GM12865 (cell line): ENCODE measurements around the gene RPL22L1.
"Not testable (repeated sequence)": the region's sequence is repeated elsewhere in the genome, so short reads cannot be mapped to it uniquely, and the experiment has no call there.

Experiments
- DNase-seq: peaks from one replicate; pipeline ENCODE4 v3.0.0; 2010; ENCODE audit warnings: low read depth
- H3K4me3 ChIP-seq: 2 replicates; pipeline ENCODE4 v1.5.1; 2011; ENCODE audit warnings: mild to moderate bottlenecking, low read depth, low read length, control low read depth
- CTCF ChIP-seq: IDR thresholded peaks from 2 replicates; pipeline ENCODE4 v1.5.1; 2011; ENCODE audit warnings: low read length, control low read depth, low read depth, inconsistent platforms; ENCODE audit not compliant: insufficient read depth; ENCODE audit errors: missing control alignments

The RPL22L1 gene

GRCh38 chr3:170829546-170830272 lies 40.3 kb downstream of the RPL22L1 start:
- no peak for TF ChIP-seq CTCF

GRCh38 chr3:170826047-170826446 lies 43.9 kb downstream of the RPL22L1 start:
- H3K4me3 ChIP-seq, result no peak overlapping the region
- no peak for TF ChIP-seq CTCF
- no peak for DNase-seq

More at GRCh38 chr3:170829546-170830272, 40.3 kb downstream of the RPL22L1 start:
- DNase-seq, result no peak
- no peak overlapping the region for H3K4me3 ChIP-seq

- H3K4me3 ChIP-seq, DNase-seq: not testable (repeated sequence)
Observed at GRCh38 chr3:170823562-170823961, 46.4 kb downstream of the RPL22L1 start.

GRCh38 chr3:170818325-170818724 lies 51.7 kb downstream of the RPL22L1 start:
- DNase-seq, H3K4me3 ChIP-seq: not testable (repeated sequence)

- H3K4me3 ChIP-seq, DNase-seq: not testable (repeated sequence)
Observed at GRCh38 chr3:170817471-170817870, 52.5 kb downstream of the RPL22L1 start.

- DNase-seq, result no peak
- no peak overlapping the region for H3K4me3 ChIP-seq
- TF ChIP-seq CTCF, result no peak
Observed at GRCh38 chr3:170816841-170817240, 53.2 kb downstream of the RPL22L1 start.

GRCh38 chr3:170816341-170816740 lies 53.7 kb downstream of the RPL22L1 start:
- no peak for TF ChIP-seq CTCF
- no peak for DNase-seq

GRCh38 chr3:170815936-170816335 lies 54.1 kb downstream of the RPL22L1 start:
- no peak for DNase-seq
- H3K4me3 ChIP-seq, result no peak overlapping the region
- no peak for TF ChIP-seq CTCF

More at GRCh38 chr3:170816341-170816740, 53.7 kb downstream of the RPL22L1 start:
- H3K4me3 ChIP-seq, result no peak overlapping the region

GRCh38 chr3:170815340-170815739 lies 54.7 kb downstream of the RPL22L1 start:
- TF ChIP-seq CTCF, result no peak
- DNase-seq, result no peak
- no peak overlapping the region for H3K4me3 ChIP-seq
